ENCODE results near the gene TOMT. TPM values are rescaled to one million over a fixed set of nuclear protein-coding genes. Genes with fewer than 3 reads are reported as not detected.
A peak's percentile ranks its signal among the peaks of the same experiment; 100 is the strongest.

TOMT gene
- total and polyA plus RNA-seq, 2 of the 13 experiments (the other 11 are each of a cell fraction or from before 2014, with no cell fraction given): not detected

GRCh38 chr11:72080326-72081183, 25.2 kb upstream of the TOMT start, which contains the start of the genes LRRC51 and NUMA1:
TSS of gene LRRC51 (plus strand) at chr11:72080850. CDS start at chr11:72089084, 8,234 bp downstream.
TSS of gene NUMA1 (minus strand) at chr11:72080542. CDS start at chr11:72035943, 44,599 bp downstream.
- H2AFZ ChIP-seq (ENCODE audit: low read length): peak within 1 kb of the TSS; percentile 44
- ATAC-seq: peak; percentile 97
- TF ChIP-seq PHF8 (CRISPR knock-in tag; IDR thresholded peaks at IDR 0.05) (peak; percentile 91), SMARCE1 (IDR thresholded peaks at IDR 0.05; ENCODE audit: borderline replicate concordance) (no peak), RAD21 (CRISPR knock-in tag; IDR thresholded peaks at IDR 0.05) (peak; percentile 8; the same call in 1 of the 2 replicates), HBP1 (CRISPR knock-in tag; IDR thresholded peaks at IDR 0.05; ENCODE audit: low read depth) (peak; percentile 70), ZNF143 (CRISPR knock-in tag; IDR thresholded peaks at IDR 0.05) (peak; percentile 96), ZNF614 (CRISPR knock-in tag; IDR thresholded peaks at IDR 0.05; ENCODE audit: borderline replicate concordance) (peak; percentile 57; the same call in 1 of the 2 replicates), KAT8 (CRISPR knock-in tag; IDR thresholded peaks at IDR 0.05) (peak; percentile 88), RBFOX2 (IDR thresholded peaks at IDR 0.05; ENCODE audit: low read depth, low read length) (peak; percentile 85), IRX3 (CRISPR knock-in tag; IDR thresholded peaks at IDR 0.05; ENCODE audit: borderline replicate concordance, low read depth) (no peak), SATB2 (CRISPR knock-in tag; IDR thresholded peaks at IDR 0.05) (no peak), NFE2 (CRISPR knock-in tag; IDR thresholded peaks at IDR 0.05) (no peak), ELF1 (CRISPR knock-in tag; IDR thresholded peaks at IDR 0.05) (peak; percentile 98), ARNT2 (CRISPR knock-in tag; IDR thresholded peaks at IDR 0.05; ENCODE audit: low read depth) (peak; percentile 82), ZBTB14 (CRISPR knock-in tag; IDR thresholded peaks at IDR 0.05) (peak; percentile 95), PHF21A (CRISPR knock-in tag; IDR thresholded peaks at IDR 0.05) (peak; percentile 84), SP1 (IDR thresholded peaks at IDR 0.05) (no peak), SP1 (CRISPR knock-in tag; IDR thresholded peaks at IDR 0.05) (peak; percentile 72), GABPA (IDR thresholded peaks at IDR 0.05; ENCODE audit: low read depth, low read length) (peak; percentile 72), GABPA (CRISPR knock-in tag; IDR thresholded peaks at IDR 0.05; ENCODE audit: low read depth) (peak; percentile 95), GTF2F1 (IDR thresholded peaks at IDR 0.05; ENCODE audit: low read length) (no peak), FOXK2 (IDR thresholded peaks at IDR 0.05) (peak; percentile 76), HDAC2 (CRISPR knock-in tag; IDR thresholded peaks at IDR 0.05) (peak; percentile 31; the same call in 1 of the 2 replicates), THRA (CRISPR knock-in tag; IDR thresholded peaks at IDR 0.05; ENCODE audit: borderline replicate concordance) (peak; percentile 5; the same call in 1 of the 2 replicates)

More at GRCh38 chr11:72080326-72081183, 25.2 kb upstream of the TOMT start, which contains the start of the genes LRRC51 and NUMA1:
- CTCF ChIA-PET (ENCODE audit: low intra/inter-chr PET ratio, low total read pairs): no interaction called here
- H3K27ac ChIP-seq (ENCODE audit: extremely low read length, insufficient read depth, low read length): peak within 1 kb of the TSS; percentile 86
- peaks cover 0 to 5% of the 10 kb centered on the region in 2 experiments; a peak in 2 of 5 replicates for H3K36me3 ChIP-seq (replicated peaks in 1 of 2; ENCODE audit: control insufficient read depth in 1 of 2, insufficient read depth in 2 of 2, low read length in 2 of 2)
- 5% methylated on average over 45 of the region's 60 CpGs for WGBS (ENCODE audit: low lambda C conversion rate)
- no peaks in the 10 kb centered on the region; a peak in 1 of 5 replicates for H3K27me3 ChIP-seq (ENCODE audit: control insufficient read depth in 1 of 2, insufficient read depth in 2 of 2, low read length in 2 of 2)
- H3K4me2 ChIP-seq (ENCODE audit: low read depth, low read length): peak within 1 kb of the TSS; percentile 82
- H4K20me1 ChIP-seq (ENCODE audit: insufficient read depth, low read length): no peaks in the 10 kb centered on the region
- H3K9ac ChIP-seq (ENCODE audit: insufficient read depth, low read depth, low read length): peak within 1 kb of the TSS; percentile 77
- in situ Hi-C loops (cut with HindIII; ENCODE audit: extremely low pct_ligation_motif_present, low pct_unique_long_range_greater_than_20kb) (no loop called here), intact Hi-C loops (cut with micrococcal nuclease; ENCODE audit: unreplicated experiment) (loop anchor here (1.0 to 2.0 kb wide), 2 partner anchors 22 to 39 kb away; partner anchors contain the start of gene LAMTOR1)
- peaks cover 24% of the 10 kb centered on the region for H3K4me1 ChIP-seq (ENCODE audit: insufficient read depth, low read length)
- peaks cover 40% of the 10 kb centered on the region for H3K79me2 ChIP-seq (ENCODE audit: insufficient read depth, low read length)
- POLR2A ChIA-PET: interaction anchor here (0.9 to 2.7 kb wide), 2 partner anchors 13 to 40 kb away, joined by 4 to 9 read pairs; no protein-coding TSS in a partner anchor
- H3K4me3 ChIP-seq (replicated peaks in 1 of 3; ENCODE audit: insufficient read depth in 1 of 3, low read depth in 2 of 3, low read length in 3 of 3): peak within 1 kb of the TSS; percentile 71 to 92 (median 83)
- no peaks in the 10 kb centered on the region for H3K9me3 ChIP-seq (ENCODE audit: low read length)
- FAIRE-seq: peak; percentile 98
- peak; percentile 99 for DNase-seq (ENCODE audit: low spot score)
- no TSS peak for BruUV-seq (replicated peaks)

Measured in HepG2 (cell line).